ENCODE data around the gene CRAMP1. TPM values are rescaled to one million over a fixed set of nuclear protein-coding genes. Genes with fewer than 3 reads are reported as not detected.

CRAMP1 gene
- polyA plus RNA-seq, 1 of the 3 experiments (the other 2 are of a cell fraction), result 9.5 TPM

DNA sequence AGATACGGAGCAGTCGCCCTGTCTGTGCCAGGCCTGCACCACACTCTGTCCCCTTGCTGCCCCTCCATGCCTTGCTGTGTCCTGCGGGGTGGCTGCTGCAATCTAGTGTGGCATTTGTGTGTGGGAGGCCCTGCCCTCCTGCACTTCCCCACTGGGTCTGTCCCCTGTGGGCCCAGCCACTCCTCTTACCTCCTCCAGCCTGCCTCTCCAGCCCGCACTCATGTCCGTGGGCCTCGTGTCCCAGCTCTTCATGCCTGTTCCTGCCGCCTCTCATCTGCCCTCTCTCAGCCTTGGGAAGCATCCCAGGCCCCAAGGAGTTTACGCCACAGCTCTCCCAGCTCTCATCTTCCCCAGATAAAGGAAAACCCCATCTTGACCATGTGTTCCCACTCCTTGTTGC, 26.6 kb downstream of the CRAMP1 start:
- ChIA-PET CTCF (no interaction called here), POLR2A (no interaction called here)
- peaks cover 12 to 67% of the 10 kb centered on the region in 2 experiments for H3K36me3 ChIP-seq (replicated peaks in 1 of 2; ENCODE audit: control insufficient read depth in 1 of 2, insufficient read depth in 2 of 2, low read length in 1 of 2)

DNA sequence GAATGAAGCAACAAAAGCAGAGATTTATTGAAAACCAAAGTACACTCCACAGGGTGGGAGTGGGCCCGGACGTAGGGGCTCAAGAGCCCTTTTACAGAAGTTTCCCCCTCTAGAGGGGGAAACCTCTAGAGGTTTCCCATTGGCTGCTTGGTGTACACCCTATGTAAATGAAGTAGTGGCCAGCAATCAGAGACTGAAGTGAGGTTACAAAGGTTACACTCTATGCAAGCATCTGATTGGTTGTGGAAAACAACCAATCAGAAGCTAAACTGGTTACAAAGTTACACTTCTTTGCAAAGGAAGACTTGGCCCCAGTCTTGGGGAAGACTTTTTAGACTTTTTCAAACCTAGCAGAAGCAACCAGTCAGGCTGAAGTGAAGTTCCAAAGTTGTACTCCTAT, 27.1 kb downstream of the CRAMP1 start:
- Histone ChIP-seq H3K79me2 (ENCODE audit: insufficient read depth) (peaks cover 23% of the 10 kb centered on the region; the same call in 1 of the 2 replicates), H3K4me2 (no peak overlapping the region), H3K9me3 (no peaks in the 10 kb centered on the region), H3F3A (replicated peaks; ENCODE audit: insufficient read depth) (no peaks in the 10 kb centered on the region), H3K4me1 (ENCODE audit: control insufficient read depth in 1 of 2, insufficient read depth in 2 of 2, low read depth in 1 of 2, low read length in 1 of 2) (no peaks in the 10 kb centered on the region), H2AFZ (ENCODE audit: low read depth) (no peak overlapping the region), H3K9ac (no peak overlapping the region), H3K27me3 (ENCODE audit: insufficient read depth) (no peaks in the 10 kb centered on the region), H3K9me2 (no peaks in the 10 kb centered on the region), H4K20me1 (ENCODE audit: insufficient read depth) (no peaks in the 10 kb centered on the region; the same call in 1 of the 2 replicates), H3K27ac (ENCODE audit: low read depth in 2 of 2, low read length in 1 of 2) (no peak overlapping the region), H3K4me3 (ENCODE audit: low read depth in 2 of 2, low read length in 1 of 2) (no peak overlapping the region), H3K36me3 (replicated peaks in 1 of 2; ENCODE audit: control insufficient read depth in 1 of 2, insufficient read depth in 2 of 2, low read length in 1 of 2) (peaks cover 9 to 69% of the 10 kb centered on the region in 2 experiments)
- 88% methylated on average over 2 of the region's 2 CpGs for WGBS (ENCODE audit: low lambda C conversion rate)
- TF ChIP-seq MXI1 (IDR thresholded peaks at IDR 0.05; ENCODE audit: low read depth, low read length), result no peak
- TF ChIP-seq, protein P1, sequence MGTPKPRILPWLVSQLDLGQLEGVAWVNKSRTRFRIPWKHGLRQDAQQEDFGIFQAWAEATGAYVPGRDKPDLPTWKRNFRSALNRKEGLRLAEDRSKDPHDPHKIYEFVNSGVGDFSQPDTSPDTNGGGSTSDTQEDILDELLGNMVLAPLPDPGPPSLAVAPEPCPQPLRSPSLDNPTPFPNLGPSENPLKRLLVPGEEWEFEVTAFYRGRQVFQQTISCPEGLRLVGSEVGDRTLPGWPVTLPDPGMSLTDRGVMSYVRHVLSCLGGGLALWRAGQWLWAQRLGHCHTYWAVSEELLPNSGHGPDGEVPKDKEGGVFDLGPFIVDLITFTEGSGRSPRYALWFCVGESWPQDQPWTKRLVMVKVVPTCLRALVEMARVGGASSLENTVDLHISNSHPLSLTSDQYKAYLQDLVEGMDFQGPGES (IDR thresholded peaks at IDR 0.05; ENCODE audit: low read depth, low read length), result no peak
- TF ChIP-seq TAF1 (IDR thresholded peaks at IDR 0.05; ENCODE audit: borderline replicate concordance, low read depth, low read length), result no peak
- no peak for TF ChIP-seq EZH2phosphoT487 (IDR thresholded peaks at IDR 0.05; ENCODE audit: borderline replicate concordance, low read depth)
- TF ChIP-seq FOXJ3 (CRISPR knock-in tag; IDR thresholded peaks at IDR 0.05), result no peak
- no peak for TF ChIP-seq GABPA (IDR thresholded peaks at IDR 0.05; ENCODE audit: low read depth)
- TF ChIP-seq FOXM1 (IDR thresholded peaks at IDR 0.05; ENCODE audit: low read depth), result no peak
- CTCF ChIA-PET, result no interaction called here
- POLR2A ChIA-PET, result no interaction called here
- no peak for DNase-seq

More for the DNA sequence above, 26.6 kb downstream of the CRAMP1 start:
- WGBS (ENCODE audit: low lambda C conversion rate), result 100% methylated on average over 6 of the region's 8 CpGs
- Histone ChIP-seq H3K4me1 (ENCODE audit: control insufficient read depth in 1 of 2, insufficient read depth in 2 of 2, low read depth in 1 of 2, low read length in 1 of 2) (no peaks in the 10 kb centered on the region), H3K79me2 (ENCODE audit: insufficient read depth) (peaks cover 25% of the 10 kb centered on the region; the same call in 1 of the 2 replicates), H3K9me3 (no peaks in the 10 kb centered on the region), H3K27me3 (ENCODE audit: insufficient read depth) (no peaks in the 10 kb centered on the region), H4K20me1 (ENCODE audit: insufficient read depth) (no peaks in the 10 kb centered on the region; the same call in 1 of the 2 replicates), H3K27ac (ENCODE audit: low read depth in 2 of 2, low read length in 1 of 2) (no peak overlapping the region), H2AFZ (ENCODE audit: low read depth) (no peak overlapping the region), H3K4me2 (no peak overlapping the region), H3K4me3 (ENCODE audit: low read depth in 2 of 2, low read length in 1 of 2) (no peak overlapping the region), H3F3A (replicated peaks; ENCODE audit: insufficient read depth) (no peaks in the 10 kb centered on the region), H3K9me2 (no peaks in the 10 kb centered on the region), H3K9ac (no peak overlapping the region)
- no peak for DNase-seq
- TF ChIP-seq, protein P2, sequence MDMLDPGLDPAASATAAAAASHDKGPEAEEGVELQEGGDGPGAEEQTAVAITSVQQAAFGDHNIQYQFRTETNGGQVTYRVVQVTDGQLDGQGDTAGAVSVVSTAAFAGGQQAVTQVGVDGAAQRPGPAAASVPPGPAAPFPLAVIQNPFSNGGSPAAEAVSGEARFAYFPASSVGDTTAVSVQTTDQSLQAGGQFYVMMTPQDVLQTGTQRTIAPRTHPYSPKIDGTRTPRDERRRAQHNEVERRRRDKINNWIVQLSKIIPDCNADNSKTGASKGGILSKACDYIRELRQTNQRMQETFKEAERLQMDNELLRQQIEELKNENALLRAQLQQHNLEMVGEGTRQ (IDR thresholded peaks at IDR 0.05; ENCODE audit: borderline replicate concordance, low read depth, low read length), result no peak
- no peak for TF ChIP-seq NFIC (IDR thresholded peaks at IDR 0.05; ENCODE audit: borderline replicate concordance)
- TF ChIP-seq ELF1 (IDR thresholded peaks at IDR 0.05), result no peak
- TF ChIP-seq, protein P1 (IDR thresholded peaks at IDR 0.05; ENCODE audit: low read depth, low read length), result no peak
- TF ChIP-seq EP300 (IDR thresholded peaks at IDR 0.05; ENCODE audit: borderline replicate concordance in 1 of 2, low read depth in 1 of 2, low read length in 1 of 2), result no peak
- no peak for TF ChIP-seq FOSL2 (IDR thresholded peaks at IDR 0.05; ENCODE audit: borderline replicate concordance, low read depth)
- no peak for TF ChIP-seq RAD21 (IDR thresholded peaks at IDR 0.05; ENCODE audit: low read length)
- TF ChIP-seq RCOR1 (IDR thresholded peaks at IDR 0.05; ENCODE audit: low read length), result no peak

Data from SK-N-SH (cell line).